GM12878 (cell line): ENCODE data around the gene MAP4K2. TPM values are rescaled to one million over a fixed set of nuclear protein-coding genes. Genes with fewer than 3 reads are reported as not detected.

Source experiments
- ATAC-seq: fragments of 200-7000 bp; cut with Tn5 transposase; 3 replicates; pipeline ENCODE4 v1.9.1; 2020; ENCODE audit warnings: mild to moderate bottlenecking, moderate library complexity
- BruUV-seq: library from RNA; stranded (reverse); fragments of 400-500 nt; replicated peaks from 2 replicates; lab custom pipeline; 2021; lab: Mats Ljungman, UMichigan
- CTCF ChIA-PET: fragments of 300-600 bp; sonication (Branson Sonifier 250); formaldehyde crosslinking; extraction: SDS; loops from one replicate; lab custom pipeline; 2021; ENCODE audit warnings: inconsistent platforms; lab: Yijun Ruan, JAX
- POLR2A ChIA-PET: fragments of 350-600 bp; formaldehyde crosslinking; extraction: SDS; loops from one replicate; lab custom pipeline; 2021; ENCODE audit warnings: inconsistent platforms; lab: Charles Lee
- RAD21 ChIA-PET: fragments of 300-600 bp; sonication (Branson Sonifier 250); formaldehyde crosslinking; loops from one replicate; lab custom pipeline; 2023; ENCODE audit warnings: antibody characterized with exemption; ENCODE audit not compliant: unreplicated experiment; lab: Charles Lee
- SMC1A ChIA-PET: fragments of 300-600 bp; sonication (Branson Sonifier 250); formaldehyde crosslinking; loops from one replicate; lab custom pipeline; 2023; ENCODE audit not compliant: unreplicated experiment, uncharacterized antibody; lab: Charles Lee
- DNase-seq: peaks from one replicate; pipeline ENCODE4 v3.0.0-alpha.2; 2011; ENCODE audit warnings: low read depth, low spot score
- FAIRE-seq: peaks from 3 replicates; lab custom pipeline; 2011; peaks lifted over from hg19 to GRCh38; lab: Jason Lieb, UNC
- H2AFZ ChIP-seq: 2 replicates; pipeline ENCODE4 v1.6.0; 2011; ENCODE audit warnings: low read depth, low read length, control low read depth; ENCODE audit not compliant: control insufficient read depth
- H3K27ac ChIP-seq: 2 replicates; pipeline ENCODE4 v1.5.1; 2011; ENCODE audit warnings: control low read depth; ENCODE audit not compliant: control insufficient read depth, insufficient read depth
- H3K27me3 ChIP-seq, 2 experiments: replicated peaks in 1 of 2; 2 replicates each; pipeline versions ENCODE4 v1.6.0 to v1.6.1; 2011; ENCODE audit warnings: low read length in 1 of 2; ENCODE audit not compliant: control insufficient read depth in 2 of 2, insufficient read depth in 2 of 2
- H3K36me3 ChIP-seq, 2 experiments: 2 replicates each; pipeline ENCODE4 v1.5.1; 2011; ENCODE audit warnings: low read length in 1 of 2; ENCODE audit not compliant: control insufficient read depth in 2 of 2, insufficient read depth in 2 of 2
- H3K4me1 ChIP-seq: 2 replicates; pipeline ENCODE4 v1.6.1; 2011; ENCODE audit warnings: mild to moderate bottlenecking, low read length, moderate library complexity, mixed read lengths; ENCODE audit not compliant: control insufficient read depth, insufficient read depth
- H3K4me2 ChIP-seq: 2 replicates; pipeline ENCODE4 v1.6.0; 2011; ENCODE audit warnings: control low read depth; ENCODE audit not compliant: control insufficient read depth, insufficient read depth
- H3K4me3 ChIP-seq: fragments of 200-600 bp; sonication (generic); 2 replicates; pipeline ENCODE4 v1.5.1; 2016
- H3K79me2 ChIP-seq: 2 replicates; pipeline ENCODE4 v1.6.0; 2011; ENCODE audit warnings: low read length; ENCODE audit not compliant: control insufficient read depth, insufficient read depth
- H3K9ac ChIP-seq: 2 replicates; pipeline ENCODE4 v1.8.0; 2011; ENCODE audit warnings: low read length, control low read depth, mixed read lengths; ENCODE audit not compliant: control insufficient read depth, insufficient read depth
- H3K9me3 ChIP-seq: replicated peaks from 3 replicates; pipeline ENCODE4 v1.5.1; 2011; ENCODE audit warnings: mild to moderate bottlenecking, low read length; ENCODE audit not compliant: control insufficient read depth, insufficient read depth
- H4K20me1 ChIP-seq: 2 replicates; pipeline ENCODE4 v1.6.0; 2011; ENCODE audit not compliant: control insufficient read depth, insufficient read depth
- BRCA1 ChIP-seq: IDR thresholded peaks from 2 replicates; pipeline ENCODE4 v1.6.1; 2011; ENCODE audit warnings: low read depth, low read length, improper control_type of control experiment
- CREM ChIP-seq: IDR thresholded peaks from 2 replicates; pipeline ENCODE4 v1.6.1; 2014; ENCODE audit warnings: antibody characterized with exemption, low read depth
- IRF4 ChIP-seq: IDR thresholded peaks from 2 replicates; pipeline ENCODE4 v1.6.1; 2011; ENCODE audit warnings: low read depth, low read length
- KLF5 ChIP-seq: fragments of 450-650 bp; IDR thresholded peaks from 2 replicates; pipeline ENCODE4 v1.6.1; 2014; ENCODE audit warnings: mild to moderate bottlenecking; ENCODE audit not compliant: partially characterized antibody
- MEF2A ChIP-seq: IDR thresholded peaks from 2 replicates; pipeline ENCODE4 v1.6.1; 2011; ENCODE audit warnings: low read depth, mild to moderate bottlenecking, low read length, moderate library complexity; ENCODE audit not compliant: insufficient read depth
- MTA2 ChIP-seq: fragments of 450-650 bp; IDR thresholded peaks from 2 replicates; pipeline ENCODE4 v1.6.1; 2016; ENCODE audit warnings: low read depth, mild to moderate bottlenecking, moderate library complexity
- NKRF ChIP-seq: fragments of 450-650 bp; conservative IDR thresholded peaks from 2 replicates; pipeline ENCODE4 v1.6.1; 2017; ENCODE audit warnings: mild to moderate bottlenecking, moderate library complexity
- NR2C1 ChIP-seq: fragments of 450-650 bp; IDR thresholded peaks from 2 replicates; pipeline ENCODE4 v1.6.1; 2017; ENCODE audit warnings: antibody characterized with exemption, mild to moderate bottlenecking, moderate library complexity
- NR2F1 ChIP-seq: fragments of 450-650 bp; conservative IDR thresholded peaks from 2 replicates; pipeline ENCODE4 v1.6.1; 2017; ENCODE audit warnings: mild to moderate bottlenecking
- NRF1 ChIP-seq: conservative IDR thresholded peaks from 2 replicates; pipeline ENCODE4 v1.6.1; 2011; ENCODE audit warnings: mild to moderate bottlenecking, low read depth, low read length, improper control_type of control experiment
- SIN3A ChIP-seq: IDR thresholded peaks from 2 replicates; pipeline ENCODE4 v1.6.1; 2012; ENCODE audit warnings: low read depth, low read length, improper control_type of control experiment
- SMAD1 ChIP-seq: fragments of 450-650 bp; IDR thresholded peaks from 2 replicates; pipeline ENCODE4 v1.6.1; 2018; ENCODE audit warnings: mild to moderate bottlenecking, low read depth; ENCODE audit not compliant: partially characterized antibody
- STAT1 ChIP-seq: fragments of 450-650 bp; conservative IDR thresholded peaks from 2 replicates; pipeline ENCODE4 v1.6.1; 2014; ENCODE audit warnings: antibody characterized with exemption, mild to moderate bottlenecking
- USF2 ChIP-seq: IDR thresholded peaks from 2 replicates; pipeline ENCODE4 v1.6.1; 2011; ENCODE audit warnings: low read depth, low read length, improper control_type of control experiment, borderline replicate concordance
- ZBTB40 ChIP-seq: fragments of 450-650 bp; IDR thresholded peaks from 2 replicates; pipeline ENCODE4 v1.6.1; 2016; ENCODE audit warnings: mild to moderate bottlenecking, moderate library complexity, borderline replicate concordance
- WGBS: methylation state at CpG from one replicate; pipeline ENCODE4 v1.1.6; 2016; ENCODE audit warnings: low lambda C conversion rate; ENCODE audit not compliant: insufficient replicate concordance, insufficient coverage; ENCODE audit errors: missing lambda C conversion rate; 5-methylcytosine and 5-hydroxymethylcytosine counted together
- in situ Hi-C: fragments of 300-500 bp; cut with MboI; formaldehyde crosslinking; loops from 9 replicates; pipeline ENCODE4 v1.14.3; 2018; ENCODE audit warnings: mixed read lengths
- intact Hi-C: fragments of 100-400 bp; cut with micrococcal nuclease; formaldehyde crosslinking; loops from one replicate; pipeline ENCODE4 v1.14.2; 2022; ENCODE audit not compliant: unreplicated experiment
- polyA plus RNA-seq, 11 experiments: library from polyadenylated mRNA; depleted of rRNA in 4 of 11; unstranded in 6 of 11; stranded (reverse) in 5 of 11; fragments of >200 nt; fragmentation: Nextera tagmentation in 4 of 11; fragmentation: Illumina TruSeq in 1 of 11; extraction: Ambion mirVana in 4 of 11; extraction: Trizol in 1 of 11; gene quantifications; 1 replicate in 1 of 11; 2 replicates in 10 of 11; pipeline versions ENCODE4 v1.2.1 to v1.2.3, GENCODE V29; 2011 to 2016; ENCODE audit warnings: inconsistent platforms in 2 of 11, missing spikeins in 2 of 11, low read depth in 1 of 11
- total RNA-seq, 4 experiments: library from RNA; depleted of rRNA in 3 of 4; stranded (reverse); fragments of >200 nt in 3 of 4; fragmentation: Illumina TruSeq in 1 of 4; extraction: Trizol in 1 of 4; gene quantifications; 2 replicates each; pipeline versions ENCODE4 v1.2.1 to v1.2.3, GENCODE V29; 2013 to 2021

MAP4K2 gene
- total and polyA plus RNA-seq, 10 of the 15 experiments (the other 5 are each of a cell fraction or from before 2014, with no cell fraction given) = 0.98 to 78.1 (median 48.9) TPM

- SMC1A ChIA-PET = no interaction called here
- H4K20me1 ChIP-seq = no peaks in the 10 kb centered on the region
- H2AFZ ChIP-seq = no peak overlapping the region
- no peak overlapping the region for H3K4me2 ChIP-seq
- DNase-seq = no peak
- FAIRE-seq = no peak
- H3K27ac ChIP-seq = no peak overlapping the region
- no peak overlapping the region for H3K4me3 ChIP-seq
- CTCF ChIA-PET = interaction anchor here (0.6 kb wide), 1 partner anchor 11 kb away, joined by 3 read pairs; no protein-coding TSS in a partner anchor
- H3K27me3 ChIP-seq = no peaks in the 10 kb centered on the region
- no peaks in the 10 kb centered on the region for H3K36me3 ChIP-seq
- intact Hi-C loops (no loop called here), in situ Hi-C loops (no loop called here)
- no peak overlapping the region for H3K9ac ChIP-seq
- no TSS peak for BruUV-seq
- H3K79me2 ChIP-seq = no peaks in the 10 kb centered on the region
- POLR2A ChIA-PET = no interaction called here
- WGBS = 50% methylated on average over 23 of the region's 29 CpGs
- ATAC-seq = no peak
- TF ChIP-seq MEF2A = no peak
- no peak for TF ChIP-seq KLF5
- TF ChIP-seq NR2C1 = no peak
- TF ChIP-seq STAT1 = no peak
- TF ChIP-seq BRCA1 = no peak
- TF ChIP-seq CREM = no peak
- TF ChIP-seq SMAD1 = no peak
- no peak for TF ChIP-seq ZBTB40
- TF ChIP-seq NR2F1 = no peak
- TF ChIP-seq SIN3A = no peak
- no peak for TF ChIP-seq MTA2
- TF ChIP-seq NKRF = no peak
- no peak for TF ChIP-seq IRF4
- TF ChIP-seq NRF1 = no peak
- TF ChIP-seq USF2 = no peak
- TF ChIP-seq, all 136 proteins: peak for 0
- no peaks in the 10 kb centered on the region for H3K9me3 ChIP-seq
- RAD21 ChIA-PET = interaction anchor here (0.6 to 1.3 kb wide), 3 partner anchors 13 to 440 kb away, joined by 3 to 4 read pairs (median 3); no protein-coding TSS in a partner anchor
- H3K4me1 ChIP-seq = peaks cover 3% of the 10 kb centered on the region; the same call in 1 of the 2 replicates
Observed at GRCh38 chr11:64834723-64835615, 32.0 kb upstream of the MAP4K2 start.
